OCI-LY1 (cell line): ENCODE measurements around the gene POGLUT2.

Experiments used
- CTCF ChIP-seq: fragments of 200-600 bp; sonication (generic), shearing (Covaris generic); IDR thresholded peaks from 2 replicates; pipeline ENCODE4 v1.5.1; 2017; ENCODE audit warnings: mild to moderate bottlenecking, antibody characterized with exemption, low read length, moderate library complexity, mixed read lengths
- EZH2 ChIP-seq: fragments of 200-600 bp; sonication (generic), shearing (Covaris generic); IDR thresholded peaks from 2 replicates; pipeline ENCODE4 v1.8.0; 2017; ENCODE audit warnings: borderline replicate concordance, mixed run types, mild to moderate bottlenecking, antibody characterized with exemption, low read length, moderate library complexity, mixed read lengths

GRCh38 chr13:102846261-102847015 is 47.7 kb upstream of the POGLUT2 start:
- TF ChIP-seq CTCF (no peak), EZH2 (no peak)
